ENCODE measurements around the gene ADRM1.

DNA sequence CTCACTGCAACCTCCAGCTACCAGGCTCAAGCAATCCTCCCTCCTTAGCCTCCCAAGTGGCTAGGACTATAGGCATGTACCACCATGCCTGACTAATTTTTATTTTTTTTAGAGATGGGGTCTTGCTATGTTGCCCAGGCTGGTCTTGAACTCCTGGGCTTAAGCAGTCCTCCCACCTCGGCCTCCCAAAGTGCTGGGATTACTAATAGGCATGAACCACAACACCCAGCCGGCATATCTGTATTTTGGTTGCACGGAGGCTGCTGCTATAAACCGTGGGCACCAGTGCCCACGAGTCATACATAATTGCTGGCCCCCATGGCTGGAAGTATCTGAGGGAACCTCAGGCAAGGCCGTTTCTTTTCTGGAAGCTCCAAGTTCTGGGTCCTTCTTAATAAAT is 18.3 kb upstream of the ADRM1 start:
- TF ChIP-seq POLR2A (IDR thresholded peaks at IDR 0.05): no peak
- TF ChIP-seq, protein P1, sequence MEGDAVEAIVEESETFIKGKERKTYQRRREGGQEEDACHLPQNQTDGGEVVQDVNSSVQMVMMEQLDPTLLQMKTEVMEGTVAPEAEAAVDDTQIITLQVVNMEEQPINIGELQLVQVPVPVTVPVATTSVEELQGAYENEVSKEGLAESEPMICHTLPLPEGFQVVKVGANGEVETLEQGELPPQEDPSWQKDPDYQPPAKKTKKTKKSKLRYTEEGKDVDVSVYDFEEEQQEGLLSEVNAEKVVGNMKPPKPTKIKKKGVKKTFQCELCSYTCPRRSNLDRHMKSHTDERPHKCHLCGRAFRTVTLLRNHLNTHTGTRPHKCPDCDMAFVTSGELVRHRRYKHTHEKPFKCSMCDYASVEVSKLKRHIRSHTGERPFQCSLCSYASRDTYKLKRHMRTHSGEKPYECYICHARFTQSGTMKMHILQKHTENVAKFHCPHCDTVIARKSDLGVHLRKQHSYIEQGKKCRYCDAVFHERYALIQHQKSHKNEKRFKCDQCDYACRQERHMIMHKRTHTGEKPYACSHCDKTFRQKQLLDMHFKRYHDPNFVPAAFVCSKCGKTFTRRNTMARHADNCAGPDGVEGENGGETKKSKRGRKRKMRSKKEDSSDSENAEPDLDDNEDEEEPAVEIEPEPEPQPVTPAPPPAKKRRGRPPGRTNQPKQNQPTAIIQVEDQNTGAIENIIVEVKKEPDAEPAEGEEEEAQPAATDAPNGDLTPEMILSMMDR (IDR thresholded peaks at IDR 0.05 in 8 of 11, conservative IDR thresholded peaks at IDR 0.05 in 3 of 11): no peak
- no peak for TF ChIP-seq POLR2AphosphoS5 (IDR thresholded peaks at IDR 0.05)

Data from spleen (tissue), 7 donors.